Measurements from ENCODE around the gene DMGDH.
A peak's percentile ranks its signal among the peaks of the same experiment; 100 is the strongest.

DMGDH gene

DNA sequence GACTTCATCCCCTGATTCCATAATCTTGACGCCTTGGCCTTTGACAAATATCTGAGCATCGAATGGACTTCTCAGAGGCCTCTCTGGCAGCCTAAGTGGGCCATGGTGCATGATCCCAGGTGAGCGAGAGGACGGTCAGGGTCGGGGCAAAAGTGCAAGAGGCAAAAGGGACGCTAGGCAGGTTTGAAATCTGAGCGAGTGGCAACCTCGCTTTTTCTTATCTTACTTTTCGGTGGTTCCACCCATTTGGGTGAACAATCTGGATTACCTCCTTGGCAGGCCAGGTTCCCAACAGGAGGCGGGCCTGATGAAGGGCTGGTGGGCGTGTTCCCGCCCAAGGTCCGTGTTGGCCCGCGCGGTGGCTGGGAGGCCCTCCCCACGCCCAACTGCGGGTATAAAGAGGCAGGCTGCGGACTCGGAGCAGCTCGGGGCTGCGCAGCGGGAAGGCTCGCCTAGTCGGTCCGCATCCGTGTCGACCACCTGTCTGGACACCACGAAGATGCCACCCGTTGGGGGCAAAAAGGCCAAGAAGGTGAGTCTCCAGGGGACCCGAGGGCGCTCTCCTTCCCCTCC is 42.0 kb upstream of the DMGDH start, which contains the start of gene BHMT:
BHMT (plus strand) TSS at position 423 of the 573 bp plus-strand sequence; CDS start at position 500, 77 bp downstream.
- DNase-seq, result no peak
- H3K27ac ChIP-seq (ENCODE audit: low read length), result no peak within 1 kb of the TSS
- no peak within 1 kb of the TSS for H3K9ac ChIP-seq (ENCODE audit: low read depth, low read length)
- no peak within 1 kb of the TSS for H3K4me2 ChIP-seq (ENCODE audit: insufficient read depth, low read length)
- H3K79me2 ChIP-seq (ENCODE audit: insufficient read depth, low read length), result no peaks in the 10 kb centered on the region
- H2AFZ ChIP-seq (ENCODE audit: low read depth, low read length), result no peak within 1 kb of the TSS
- H3K36me3 ChIP-seq (ENCODE audit: insufficient read depth, low read length), result no peaks in the 10 kb centered on the region
- H3K4me1 ChIP-seq (ENCODE audit: insufficient read depth, low read length), result peaks cover 18% of the 10 kb centered on the region
- H3K4me3 ChIP-seq (ENCODE audit: low read depth in 1 of 2, low read length in 2 of 2), result no peak within 1 kb of the TSS
- no peaks in the 10 kb centered on the region for H3K9me3 ChIP-seq (ENCODE audit: insufficient read depth, low read length, severe bottlenecking)
- no peaks in the 10 kb centered on the region for H3K27me3 ChIP-seq (ENCODE audit: insufficient read depth, low read length, poor library complexity)
- no peaks in the 10 kb centered on the region for H4K20me1 ChIP-seq (ENCODE audit: insufficient read depth, low read length)
- ATAC-seq (ENCODE audit: insufficient read depth, low read depth), result no peak
- TF ChIP-seq, protein P1, sequence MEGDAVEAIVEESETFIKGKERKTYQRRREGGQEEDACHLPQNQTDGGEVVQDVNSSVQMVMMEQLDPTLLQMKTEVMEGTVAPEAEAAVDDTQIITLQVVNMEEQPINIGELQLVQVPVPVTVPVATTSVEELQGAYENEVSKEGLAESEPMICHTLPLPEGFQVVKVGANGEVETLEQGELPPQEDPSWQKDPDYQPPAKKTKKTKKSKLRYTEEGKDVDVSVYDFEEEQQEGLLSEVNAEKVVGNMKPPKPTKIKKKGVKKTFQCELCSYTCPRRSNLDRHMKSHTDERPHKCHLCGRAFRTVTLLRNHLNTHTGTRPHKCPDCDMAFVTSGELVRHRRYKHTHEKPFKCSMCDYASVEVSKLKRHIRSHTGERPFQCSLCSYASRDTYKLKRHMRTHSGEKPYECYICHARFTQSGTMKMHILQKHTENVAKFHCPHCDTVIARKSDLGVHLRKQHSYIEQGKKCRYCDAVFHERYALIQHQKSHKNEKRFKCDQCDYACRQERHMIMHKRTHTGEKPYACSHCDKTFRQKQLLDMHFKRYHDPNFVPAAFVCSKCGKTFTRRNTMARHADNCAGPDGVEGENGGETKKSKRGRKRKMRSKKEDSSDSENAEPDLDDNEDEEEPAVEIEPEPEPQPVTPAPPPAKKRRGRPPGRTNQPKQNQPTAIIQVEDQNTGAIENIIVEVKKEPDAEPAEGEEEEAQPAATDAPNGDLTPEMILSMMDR (IDR thresholded peaks at IDR 0.05; ENCODE audit: borderline replicate concordance, extremely low read depth, low read length, poor library complexity, severe bottlenecking), result no peak
- no peak for TF ChIP-seq EZH2 (IDR thresholded peaks at IDR 0.05; ENCODE audit: borderline replicate concordance, low read depth, low read length, severe bottlenecking)

GRCh38 chr5:79109527-79110492 is 40.3 kb upstream of the DMGDH start:
- DNase-seq (no peak), ATAC-seq (ENCODE audit: insufficient read depth, low read depth) (no peak)
- no peak overlapping the region for H2AFZ ChIP-seq (ENCODE audit: low read depth, low read length)
- H3K27me3 ChIP-seq (ENCODE audit: insufficient read depth, low read length, poor library complexity), result no peaks in the 10 kb centered on the region
- H3K27ac ChIP-seq (ENCODE audit: low read length), result no peak overlapping the region
- no peak overlapping the region for H3K4me2 ChIP-seq (ENCODE audit: insufficient read depth, low read length)
- H3K4me3 ChIP-seq (ENCODE audit: low read depth in 1 of 2, low read length in 2 of 2), result no peak overlapping the region
- no peaks in the 10 kb centered on the region for H3K9me3 ChIP-seq (ENCODE audit: insufficient read depth, low read length, severe bottlenecking)
- H4K20me1 ChIP-seq (ENCODE audit: insufficient read depth, low read length), result no peaks in the 10 kb centered on the region
- H3K9ac ChIP-seq (ENCODE audit: low read depth, low read length), result no peak overlapping the region
- no peaks in the 10 kb centered on the region for H3K79me2 ChIP-seq (ENCODE audit: insufficient read depth, low read length)
- H3K36me3 ChIP-seq (ENCODE audit: insufficient read depth, low read length), result no peaks in the 10 kb centered on the region
- TF ChIP-seq EZH2 (IDR thresholded peaks at IDR 0.05; ENCODE audit: borderline replicate concordance, low read depth, low read length, severe bottlenecking), result no peak
- TF ChIP-seq, protein P1 (IDR thresholded peaks at IDR 0.05; ENCODE audit: borderline replicate concordance, extremely low read depth, low read length, poor library complexity, severe bottlenecking), result peak; percentile 41
- H3K4me1 ChIP-seq (ENCODE audit: insufficient read depth, low read length), result peaks cover 18% of the 10 kb centered on the region

DNA sequence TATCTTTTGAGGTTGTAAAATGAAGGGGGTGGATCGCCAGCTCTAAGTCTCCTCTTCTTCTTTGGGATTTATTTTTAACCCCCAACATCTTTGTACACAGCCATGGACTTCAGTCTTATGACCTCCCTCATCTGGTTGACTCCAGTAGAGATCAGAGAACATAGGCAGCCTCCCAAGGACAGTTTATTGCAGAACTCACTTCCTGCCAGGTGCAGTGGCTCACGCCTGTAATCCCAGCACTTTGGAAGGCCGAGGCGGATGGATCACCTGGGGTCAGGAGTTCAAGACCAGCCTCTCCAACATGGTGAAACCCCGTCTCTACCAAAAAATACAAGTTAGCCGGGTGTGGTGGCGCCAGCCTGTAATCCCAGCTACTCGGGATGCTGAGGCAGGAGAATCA is 39.3 kb upstream of the DMGDH start:
- H3K9ac ChIP-seq (ENCODE audit: low read depth, low read length), result no peak overlapping the region
- H3K27me3 ChIP-seq (ENCODE audit: insufficient read depth, low read length, poor library complexity), result no peaks in the 10 kb centered on the region
- DNase-seq (no peak), ATAC-seq (ENCODE audit: insufficient read depth, low read depth) (no peak)
- H2AFZ ChIP-seq (ENCODE audit: low read depth, low read length), result no peak overlapping the region
- no peak overlapping the region for H3K4me3 ChIP-seq (ENCODE audit: low read depth in 1 of 2, low read length in 2 of 2)
- H3K79me2 ChIP-seq (ENCODE audit: insufficient read depth, low read length), result no peaks in the 10 kb centered on the region
- no peak overlapping the region for H3K4me2 ChIP-seq (ENCODE audit: insufficient read depth, low read length)
- H3K4me1 ChIP-seq (ENCODE audit: insufficient read depth, low read length), result peaks cover 18% of the 10 kb centered on the region
- H4K20me1 ChIP-seq (ENCODE audit: insufficient read depth, low read length), result no peaks in the 10 kb centered on the region
- no peaks in the 10 kb centered on the region for H3K36me3 ChIP-seq (ENCODE audit: insufficient read depth, low read length)
- no peaks in the 10 kb centered on the region for H3K9me3 ChIP-seq (ENCODE audit: insufficient read depth, low read length, severe bottlenecking)
- no peak overlapping the region for H3K27ac ChIP-seq (ENCODE audit: low read length)
- TF ChIP-seq, protein P1 (IDR thresholded peaks at IDR 0.05; ENCODE audit: borderline replicate concordance, extremely low read depth, low read length, poor library complexity, severe bottlenecking), result no peak
- TF ChIP-seq EZH2 (IDR thresholded peaks at IDR 0.05; ENCODE audit: borderline replicate concordance, low read depth, low read length, severe bottlenecking), result no peak

Measured in DND-41 (cell line).